Gastrocnemius medialis (tissue), 4 donors: ENCODE results near the gene OXCT1.

ENCODE experiments used
- CTCF ChIP-seq, 5 experiments: fragments of 450-650 bp in 3 of 5; fragments of 200-600 bp in 2 of 5; sonication (generic) in 2 of 5; IDR thresholded peaks in 4 of 5; conservative IDR thresholded peaks in 1 of 5; 1 replicate in 4 of 5; 2 replicates in 1 of 5; pipeline ENCODE4 v1.5.1; 2016 to 2019; ENCODE audit warnings: antibody characterized with exemption in 5 of 5, mild to moderate bottlenecking in 3 of 5, moderate library complexity in 3 of 5
- POLR2A ChIP-seq, 2 donors: fragments of 450-650 bp; IDR thresholded peaks; one replicate each; pipeline ENCODE4 v1.6.1; 2017; ENCODE audit warnings: antibody characterized with exemption in 2 of 2, mild to moderate bottlenecking in 2 of 2, moderate library complexity in 2 of 2

DNA sequence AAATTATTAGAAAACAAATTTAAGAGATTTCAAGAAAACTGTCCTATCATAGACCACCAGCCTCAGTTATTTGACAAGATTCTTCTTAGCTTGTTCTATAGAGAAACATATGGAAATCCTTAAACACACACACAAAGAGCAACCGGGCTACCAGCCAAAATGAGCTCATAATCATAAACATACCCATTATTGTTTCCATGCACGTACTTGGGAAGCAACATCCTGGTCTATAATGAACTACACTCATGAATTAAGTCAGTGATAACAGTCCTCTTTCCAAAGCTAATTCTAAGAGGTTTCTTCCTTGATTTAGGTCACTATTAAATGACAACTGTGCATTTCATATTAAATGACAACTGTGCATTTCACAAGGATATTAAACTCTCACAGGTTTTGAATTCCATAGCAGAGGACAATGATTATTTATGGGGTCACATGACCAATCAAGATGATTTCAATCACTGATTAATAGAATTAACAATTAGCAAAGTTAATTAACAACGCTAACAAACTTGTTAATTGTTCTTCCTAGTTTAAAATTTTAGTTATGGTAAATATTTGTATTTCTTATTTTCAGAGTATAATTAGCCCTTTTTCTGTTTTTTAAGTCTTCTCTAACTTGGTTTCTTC, 77.0 kb downstream of the OXCT1 start:
- no peak for TF ChIP-seq CTCF (IDR thresholded peaks at IDR 0.05 in 4 of 5, conservative IDR thresholded peaks at IDR 0.05 in 1 of 5)
- TF ChIP-seq POLR2A (IDR thresholded peaks at IDR 0.05), result no peak
